Measurements from ENCODE around the gene BCAS3.

GRCh38 chr17:61412860-61413660 is 735.4 kb downstream of the BCAS3 start:
- TF ChIP-seq CTCF (IDR thresholded peaks at IDR 0.05): no peak
- no peak for TF ChIP-seq POLR2A (IDR thresholded peaks at IDR 0.05)

All from lower leg skin (tissue), 3 donors.